ENCODE measurements around the gene FAM169A.

GRCh38 chr5:74772359-74772758 is 93.8 kb downstream of the FAM169A start:
- TF ChIP-seq POLR2A (IDR thresholded peaks at IDR 0.05; ENCODE audit: low read depth, low read length) (no peak), TAF1 (IDR thresholded peaks at IDR 0.05; ENCODE audit: borderline replicate concordance, low read depth, low read length) (no peak), POLR2AphosphoS5 (IDR thresholded peaks at IDR 0.05; ENCODE audit: low read depth, low read length) (no peak)

Data from GM12892 (cell line).